Kasumi-1 (cell line): ENCODE results near the gene PGAP2.
"Not testable (repeated sequence)": the region's sequence is repeated elsewhere in the genome, so short reads cannot be mapped to it uniquely, and the experiment has no call there.

Source experiments
- DNase-seq, 2 experiments: peaks; one replicate each; lab custom pipeline; 2025; lab: John Stamatoyannopoulos, UW

PGAP2 gene

GRCh38 chr11:3807909-3808860 is at the start of gene PGAP2:
Gene PGAP2, plus strand, starts transcription at chr11:3808560. Its CDS starts 2,700 bp downstream, at chr11:3811260.
- DNase-seq, result peak; percentile 73 to 74

- no peak for DNase-seq
Measured at GRCh38 chr11:3764266-3764665, 44.1 kb upstream of the PGAP2 start.

DNA sequence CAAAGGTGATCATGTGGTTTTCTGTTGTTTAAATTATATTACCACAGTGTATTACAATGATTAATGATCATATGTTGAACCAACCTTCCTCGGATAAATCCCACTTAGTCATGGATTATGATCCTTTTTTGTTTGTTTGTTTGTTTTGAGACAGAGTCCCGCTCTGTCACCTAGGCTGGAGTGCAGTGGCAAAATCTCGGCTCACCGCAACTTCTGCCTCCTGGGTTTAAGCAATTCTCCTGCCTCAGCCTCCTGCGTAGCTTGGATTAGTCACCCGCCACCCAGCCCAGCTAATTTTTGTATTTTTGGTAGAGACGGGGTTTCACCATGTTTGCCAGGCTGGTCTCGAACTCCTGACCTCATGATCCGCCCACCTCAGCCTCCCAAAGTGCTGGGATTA is 41.5 kb upstream of the PGAP2 start:
- not testable (repeated sequence) for DNase-seq

DNA sequence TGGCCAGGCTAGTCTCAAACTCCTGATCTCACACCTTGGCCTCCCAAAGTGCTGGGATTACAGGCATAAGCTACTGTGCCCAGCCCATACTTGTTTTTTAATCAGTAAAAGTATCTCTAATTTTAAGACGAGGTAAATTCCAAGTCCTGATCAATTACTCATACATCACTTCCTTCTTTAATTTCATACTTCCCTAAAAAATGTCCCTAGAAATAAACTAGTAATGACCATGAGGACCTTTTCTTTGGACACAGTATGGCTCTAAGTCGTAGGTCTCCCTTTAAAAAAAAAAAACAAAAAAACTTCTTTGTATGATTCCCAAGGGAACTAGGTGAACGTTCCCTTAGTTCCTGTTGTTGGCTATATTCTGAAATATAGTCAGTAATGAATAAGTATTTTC is 40.8 kb upstream of the PGAP2 start:
- DNase-seq, result no peak

DNA sequence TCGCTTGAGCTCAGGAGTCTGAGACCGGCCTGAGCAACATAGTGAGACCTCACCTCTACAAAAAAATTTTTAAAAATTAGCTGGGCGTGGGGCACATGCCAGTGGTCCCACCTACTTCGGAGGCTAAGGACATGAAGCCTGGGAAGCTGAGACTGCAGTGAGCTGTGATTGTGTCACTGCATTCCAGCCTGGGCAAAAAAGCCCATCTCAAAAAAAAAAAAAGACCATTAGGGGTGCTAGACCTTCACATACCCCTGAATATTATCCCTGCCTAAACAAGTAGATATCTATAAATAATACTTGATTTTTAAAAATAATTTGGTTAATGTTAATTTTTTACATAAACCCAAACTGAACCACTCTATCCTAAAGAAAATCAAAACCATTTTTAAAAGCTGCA is 35.2 kb upstream of the PGAP2 start:
- no peak for DNase-seq

DNA sequence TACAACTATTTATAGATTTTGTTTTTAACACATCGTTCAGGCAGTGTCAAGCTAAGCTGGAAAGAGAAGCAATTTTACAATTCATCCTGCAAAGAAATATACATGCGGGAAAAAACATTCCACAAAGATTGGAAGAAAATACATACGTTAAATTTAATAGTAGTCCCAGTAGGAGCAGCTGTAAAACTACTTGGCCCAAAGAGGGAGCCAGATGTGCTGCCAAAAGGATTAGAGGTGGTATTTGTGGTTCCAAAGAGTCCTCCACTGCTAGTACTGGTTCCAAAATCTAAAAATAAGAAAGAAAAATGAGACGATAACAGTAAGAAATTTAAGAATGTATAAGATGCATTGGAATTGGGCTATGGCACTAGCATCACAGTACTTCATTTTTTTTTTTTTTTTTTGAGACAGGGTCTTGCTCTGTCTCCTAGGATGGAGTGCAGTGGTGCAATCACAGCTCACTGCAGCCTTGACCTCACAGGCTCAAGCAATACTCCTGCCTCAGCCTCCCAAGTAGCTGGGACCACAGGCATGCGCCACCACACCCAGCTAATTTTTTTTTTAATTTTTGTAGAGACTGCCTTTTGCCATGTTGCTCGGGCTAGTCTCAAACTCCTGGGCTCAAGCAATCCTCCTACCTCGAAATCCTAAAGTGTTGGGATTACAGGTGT is 32.5 kb upstream of the PGAP2 start:
- DNase-seq, result no peak

DNA sequence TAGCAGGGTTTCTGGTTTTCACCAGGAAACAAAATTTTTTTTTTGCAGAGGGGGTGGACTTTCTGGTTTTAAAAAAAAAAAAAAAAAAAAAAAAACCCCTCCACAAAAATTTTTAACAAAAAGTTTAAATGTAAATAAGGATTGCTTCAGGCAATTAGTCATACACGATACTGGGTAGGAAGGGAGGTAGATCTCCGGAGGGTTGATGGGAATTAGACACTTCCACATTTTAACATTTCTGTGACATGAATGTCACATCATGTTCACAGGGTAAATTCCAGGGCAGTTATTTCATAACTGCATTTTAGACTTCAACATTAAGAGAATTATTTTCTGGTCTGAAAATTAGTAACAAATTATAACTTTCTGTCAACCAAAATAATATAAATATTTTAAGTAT is 26.9 kb upstream of the PGAP2 start:
- peak; percentile 56 to 64 for DNase-seq

- no peak for DNase-seq
Measured at GRCh38 chr11:3782963-3783362, 25.4 kb upstream of the PGAP2 start.

GRCh38 chr11:3783611-3784010 is 24.7 kb upstream of the PGAP2 start:
- no peak for DNase-seq

DNA sequence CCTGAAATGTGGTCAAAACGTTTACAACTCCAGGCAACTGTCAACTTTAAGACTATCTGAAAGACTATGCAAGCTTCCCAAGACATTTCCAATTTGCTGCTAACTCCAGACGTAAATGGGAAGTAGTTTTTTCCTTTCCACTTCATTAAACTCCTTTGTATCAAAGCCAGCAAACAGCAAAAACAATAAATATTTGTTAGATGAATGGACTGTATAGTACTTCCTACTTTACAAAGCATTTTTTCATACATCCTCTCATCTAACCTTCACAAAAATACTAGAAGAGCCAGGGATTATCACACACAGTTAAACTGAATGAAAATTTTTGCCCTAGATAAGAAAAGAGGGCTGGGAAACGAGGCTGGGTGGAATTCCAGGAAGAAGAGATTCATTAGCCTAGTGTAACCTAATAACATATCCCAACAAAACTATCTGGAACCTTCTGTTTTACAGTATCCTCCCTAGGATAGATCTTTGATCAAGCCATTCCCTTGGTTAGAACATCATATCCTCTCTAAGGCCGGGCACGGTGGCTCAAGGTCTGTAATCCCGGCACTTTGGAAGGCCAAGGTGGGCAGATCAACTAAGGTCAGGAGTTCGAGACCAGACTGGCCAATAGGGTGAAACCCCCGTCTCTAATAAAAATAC is 21.5 kb upstream of the PGAP2 start:
- no peak for DNase-seq

DNA sequence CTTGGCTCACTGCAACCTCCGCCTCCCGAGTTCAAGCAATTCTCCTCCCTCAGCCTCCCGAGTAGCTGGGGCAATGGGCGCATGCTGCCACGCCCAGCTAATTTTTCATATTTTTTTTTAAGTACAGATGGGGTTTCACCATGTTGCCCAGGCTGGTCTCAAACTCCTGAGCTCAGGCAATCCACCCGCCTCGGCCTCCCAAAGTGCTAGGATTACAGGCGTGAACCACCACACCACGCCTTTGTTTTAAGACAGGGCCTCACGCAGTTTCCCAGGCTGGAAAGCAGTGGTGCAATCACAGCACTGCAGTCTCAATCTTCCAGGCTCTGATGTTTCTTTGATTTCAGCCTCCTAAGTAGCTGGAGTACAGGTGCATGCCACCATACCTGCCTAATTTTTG is 14.0 kb upstream of the PGAP2 start:
- not testable (repeated sequence) for DNase-seq

- DNase-seq, result no peak
Measured at GRCh38 chr11:3795131-3796001, 13.0 kb upstream of the PGAP2 start.

- DNase-seq, result no peak
Measured at GRCh38 chr11:3796002-3796311, 12.4 kb upstream of the PGAP2 start.

- no peak for DNase-seq
Measured at GRCh38 chr11:3796346-3796745, 12.0 kb upstream of the PGAP2 start.

- no peak for DNase-seq
Measured at GRCh38 chr11:3796801-3797328, 11.5 kb upstream of the PGAP2 start.

GRCh38 chr11:3797329-3798090 is 10.8 kb upstream of the PGAP2 start, which contains the start of gene NUP98:
Gene NUP98, minus strand, starts transcription at chr11:3797554. Its CDS starts 15,437 bp downstream, at chr11:3782117.
- DNase-seq, result peak; percentile 99 to 100

- no peak for DNase-seq
Measured at GRCh38 chr11:3799143-3799542, 9.2 kb upstream of the PGAP2 start.

DNA sequence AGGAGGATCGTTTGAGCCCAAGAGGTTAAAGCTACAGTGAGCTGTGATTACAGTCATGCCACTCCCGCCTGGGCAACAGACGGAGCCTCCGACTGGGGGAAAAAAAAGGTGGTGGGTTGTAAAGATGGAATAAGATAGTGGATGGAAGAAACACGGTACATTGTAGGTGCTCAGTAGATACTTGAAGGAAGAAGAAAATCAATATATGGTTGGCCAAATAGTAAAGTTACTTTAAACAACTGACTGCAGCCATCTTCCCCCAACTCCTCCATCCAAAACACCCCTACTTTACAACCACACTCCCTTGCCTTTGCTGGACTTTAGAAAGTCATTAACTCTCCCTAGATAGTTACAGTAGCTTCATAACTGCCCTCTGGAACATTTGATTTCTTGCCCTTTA is 8.5 kb upstream of the PGAP2 start:
- no peak for DNase-seq

- DNase-seq, result no peak
Measured at GRCh38 chr11:3802011-3802790, 6.2 kb upstream of the PGAP2 start.
